Progenitor cell of endocrine pancreas (in vitro differentiated cells): ENCODE results near the gene NPIPB8. TPM values are rescaled to one million over a fixed set of nuclear protein-coding genes. Genes with fewer than 3 reads are reported as not detected.
A peak's percentile ranks its signal among the peaks of the same experiment; 100 is the strongest.
"Not testable (repeated sequence)": the region's sequence is repeated elsewhere in the genome, so short reads cannot be mapped to it uniquely, and the experiment has no call there.

ENCODE experiments used
- DNase-seq: peaks from one replicate; pipeline ENCODE4 v3.0.0; 2021; ENCODE audit warnings: low spot score; ENCODE audit not compliant: unreplicated experiment
- H3K27ac Mint-ChIP-seq: 2 replicates; pipeline ENCODE4 v1.8.0; 2021; ENCODE audit warnings: mild to moderate bottlenecking, moderate library complexity, mixed read lengths
- H3K27me3 Mint-ChIP-seq: 2 replicates; pipeline ENCODE4 v1.8.0; 2021; ENCODE audit warnings: mixed read lengths
- H3K36me3 Mint-ChIP-seq: 2 replicates; pipeline ENCODE4 v1.8.0; 2022; ENCODE audit warnings: mixed read lengths; ENCODE audit not compliant: insufficient read depth
- H3K4me1 Mint-ChIP-seq: 2 replicates; pipeline ENCODE4 v1.8.0; 2021; ENCODE audit warnings: low read depth, mixed read lengths
- H3K4me3 Mint-ChIP-seq: 2 replicates; pipeline ENCODE4 v1.8.0; 2021; ENCODE audit warnings: low read depth, mild to moderate bottlenecking, moderate library complexity, mixed read lengths
- H3K9me3 Mint-ChIP-seq: 2 replicates; pipeline ENCODE4 v1.8.0; 2021; ENCODE audit warnings: low read depth, mixed read lengths
- total RNA-seq: library from RNA; stranded (reverse); gene quantifications from 2 replicates; pipeline ENCODE4 v1.2.1, GENCODE V29; 2021
- TF ChIP-seq, protein P1 (sequence below): fragments of 200-600 bp; sonication (generic); IDR thresholded peaks from one replicate; pipeline ENCODE4 v1.5.0; 2021; ENCODE audit warnings: antibody characterized with exemption, mild to moderate bottlenecking; ENCODE audit not compliant: unreplicated experiment

Gene NPIPB8
- total RNA-seq, 1 donor from 2014 or later, result 0.77 TPM

GRCh38 chr16:28614561-28614960 lies 23.3 kb upstream of the NPIPB8 start:
- not testable (repeated sequence) for DNase-seq, H3K4me3 Mint-ChIP-seq, H3K27me3 Mint-ChIP-seq, H3K27ac Mint-ChIP-seq, H3K9me3 Mint-ChIP-seq, H3K36me3 Mint-ChIP-seq
- H3K4me1 Mint-ChIP-seq, result peaks cover 13% of the 10 kb centered on the region

- H3K4me1 Mint-ChIP-seq, H3K4me3 Mint-ChIP-seq, H3K27me3 Mint-ChIP-seq, H3K27ac Mint-ChIP-seq, H3K9me3 Mint-ChIP-seq, H3K36me3 Mint-ChIP-seq: not testable (repeated sequence)
- peak; percentile 42 for DNase-seq
- TF ChIP-seq, protein P1, sequence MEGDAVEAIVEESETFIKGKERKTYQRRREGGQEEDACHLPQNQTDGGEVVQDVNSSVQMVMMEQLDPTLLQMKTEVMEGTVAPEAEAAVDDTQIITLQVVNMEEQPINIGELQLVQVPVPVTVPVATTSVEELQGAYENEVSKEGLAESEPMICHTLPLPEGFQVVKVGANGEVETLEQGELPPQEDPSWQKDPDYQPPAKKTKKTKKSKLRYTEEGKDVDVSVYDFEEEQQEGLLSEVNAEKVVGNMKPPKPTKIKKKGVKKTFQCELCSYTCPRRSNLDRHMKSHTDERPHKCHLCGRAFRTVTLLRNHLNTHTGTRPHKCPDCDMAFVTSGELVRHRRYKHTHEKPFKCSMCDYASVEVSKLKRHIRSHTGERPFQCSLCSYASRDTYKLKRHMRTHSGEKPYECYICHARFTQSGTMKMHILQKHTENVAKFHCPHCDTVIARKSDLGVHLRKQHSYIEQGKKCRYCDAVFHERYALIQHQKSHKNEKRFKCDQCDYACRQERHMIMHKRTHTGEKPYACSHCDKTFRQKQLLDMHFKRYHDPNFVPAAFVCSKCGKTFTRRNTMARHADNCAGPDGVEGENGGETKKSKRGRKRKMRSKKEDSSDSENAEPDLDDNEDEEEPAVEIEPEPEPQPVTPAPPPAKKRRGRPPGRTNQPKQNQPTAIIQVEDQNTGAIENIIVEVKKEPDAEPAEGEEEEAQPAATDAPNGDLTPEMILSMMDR, result peak; percentile 76
Measured at GRCh38 chr16:28615486-28616223, 22.2 kb upstream of the NPIPB8 start.

GRCh38 chr16:28616224-28616577 lies 21.7 kb upstream of the NPIPB8 start:
- not testable (repeated sequence) for DNase-seq, H3K27ac Mint-ChIP-seq, H3K4me3 Mint-ChIP-seq, H3K9me3 Mint-ChIP-seq, H3K36me3 Mint-ChIP-seq, H3K27me3 Mint-ChIP-seq, H3K4me1 Mint-ChIP-seq

- H3K4me3 Mint-ChIP-seq, result no peak overlapping the region
- TF ChIP-seq, protein P1, result no peak
- H3K9me3 Mint-ChIP-seq, result no peaks in the 10 kb centered on the region
- no peaks in the 10 kb centered on the region for H3K27me3 Mint-ChIP-seq
- no peak overlapping the region for H3K27ac Mint-ChIP-seq
- peaks cover 8% of the 10 kb centered on the region for H3K4me1 Mint-ChIP-seq
- H3K36me3 Mint-ChIP-seq, result no peaks in the 10 kb centered on the region
- DNase-seq, result no peak
Measured at GRCh38 chr16:28616636-28617035, 21.2 kb upstream of the NPIPB8 start.

DNA sequence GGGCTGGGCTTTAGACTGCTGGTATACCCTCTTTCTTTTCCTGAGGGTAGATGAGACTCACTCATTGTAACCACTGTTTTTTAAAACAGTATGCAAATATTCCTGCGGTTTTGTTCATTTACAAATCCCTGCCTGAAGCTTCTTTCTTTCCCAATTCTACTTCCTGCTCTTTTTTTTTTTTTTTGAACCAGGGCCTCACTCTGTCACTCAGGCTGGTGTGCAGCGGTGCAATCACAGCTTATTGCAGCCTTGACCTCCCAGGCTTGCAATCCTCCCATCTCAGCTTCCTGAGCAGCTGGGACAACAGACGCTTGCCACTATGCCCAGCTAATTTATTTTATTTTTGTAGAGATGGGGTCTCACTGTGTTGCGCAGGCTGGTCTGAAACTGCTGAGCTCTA lies 20.0 kb upstream of the NPIPB8 start:
- Mint-ChIP-seq H3K4me3 (no peak overlapping the region), H3K4me1 (peaks cover 14% of the 10 kb centered on the region), H3K27ac (no peak overlapping the region), H3K9me3 (no peaks in the 10 kb centered on the region), H3K27me3 (no peaks in the 10 kb centered on the region), H3K36me3 (no peaks in the 10 kb centered on the region)
- TF ChIP-seq, protein P1, result no peak
- DNase-seq, result no peak

DNA sequence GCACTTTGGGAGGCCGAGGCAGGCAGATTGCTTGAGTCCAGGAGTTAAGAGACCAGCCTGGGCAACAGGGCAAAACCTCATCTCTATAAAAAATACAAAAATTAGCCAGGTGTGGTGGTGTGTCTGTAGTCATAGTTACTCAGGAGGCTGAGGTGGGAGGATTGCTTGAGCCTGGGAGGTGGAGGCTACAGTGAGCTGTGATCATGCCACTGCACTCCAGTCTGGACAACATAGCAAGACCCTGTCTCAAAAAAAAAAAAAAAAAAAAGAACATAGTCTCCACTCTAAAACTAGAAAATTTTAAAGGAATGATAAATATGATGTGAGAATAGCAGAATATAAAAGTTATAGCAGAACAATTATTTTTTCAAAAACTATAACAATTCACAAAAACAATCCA lies 17.5 kb upstream of the NPIPB8 start:
- H3K4me3 Mint-ChIP-seq, H3K36me3 Mint-ChIP-seq, DNase-seq, H3K9me3 Mint-ChIP-seq, H3K27me3 Mint-ChIP-seq, H3K27ac Mint-ChIP-seq: not testable (repeated sequence)
- peaks cover 14% of the 10 kb centered on the region for H3K4me1 Mint-ChIP-seq

GRCh38 chr16:28621481-28622155 lies 16.2 kb upstream of the NPIPB8 start:
- H3K4me1 Mint-ChIP-seq, result peaks cover 14% of the 10 kb centered on the region
- H3K36me3 Mint-ChIP-seq, result no peaks in the 10 kb centered on the region
- H3K27ac Mint-ChIP-seq, result peak overlapping the region; percentile 88
- TF ChIP-seq, protein P1, result no peak
- no peaks in the 10 kb centered on the region for H3K9me3 Mint-ChIP-seq
- no peak overlapping the region for H3K4me3 Mint-ChIP-seq
- no peak for DNase-seq
- no peaks in the 10 kb centered on the region for H3K27me3 Mint-ChIP-seq

DNA sequence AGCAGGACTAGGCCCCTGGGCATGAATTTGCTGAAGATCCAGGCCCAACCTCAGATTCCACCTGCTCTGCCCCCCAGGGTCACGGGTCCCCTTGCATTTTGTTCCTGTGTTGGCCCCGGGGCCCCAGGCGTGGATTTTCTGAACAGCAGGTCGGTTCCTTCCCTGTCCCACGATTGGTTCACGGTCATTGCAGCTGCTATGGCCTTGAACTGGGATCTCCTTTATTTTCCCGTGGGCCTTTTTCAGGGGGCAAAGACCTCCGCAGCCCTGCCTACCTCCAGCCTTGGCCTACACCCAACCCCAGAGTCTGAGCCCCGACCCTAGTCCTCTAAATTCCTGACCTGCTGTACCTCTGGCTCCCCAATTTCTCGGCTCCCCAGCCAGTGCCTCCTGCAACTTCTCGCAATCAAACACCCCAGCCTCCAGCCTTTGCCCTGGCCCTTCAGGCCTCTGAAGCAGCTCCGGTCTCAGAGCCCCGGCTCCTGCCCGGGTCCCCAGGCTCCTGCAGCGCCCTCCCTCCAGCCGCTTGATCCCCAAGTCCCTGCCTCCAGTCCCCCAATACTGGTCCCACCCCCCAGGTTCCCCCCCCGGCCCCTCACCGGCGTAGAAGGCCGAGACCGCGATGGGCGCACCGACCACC lies 15.2 kb upstream of the NPIPB8 start:
- H3K4me1 Mint-ChIP-seq, result peaks cover 14% of the 10 kb centered on the region
- not testable (repeated sequence) for H3K9me3 Mint-ChIP-seq, H3K27ac Mint-ChIP-seq, H3K36me3 Mint-ChIP-seq, DNase-seq, H3K27me3 Mint-ChIP-seq, H3K4me3 Mint-ChIP-seq
